Measurements from ENCODE around the gene CCND1. TPM values are rescaled to one million over a fixed set of nuclear protein-coding genes. Genes with fewer than 3 reads are reported as not detected.

Gene CCND1
- total and polyA plus RNA-seq, 10 of the 15 experiments (the other 5 are each of a cell fraction or from before 2014, with no cell fraction given) = 0.09 to 6.6 (median 0.59) TPM; not detected in 2

- Histone ChIP-seq H3K79me2 (ENCODE audit: control insufficient read depth, insufficient read depth, low read length) (no peaks in the 10 kb centered on the region), H3K4me1 (ENCODE audit: control insufficient read depth, insufficient read depth, low read length) (no peaks in the 10 kb centered on the region; the same call in 1 of the 2 replicates), H4K20me1 (ENCODE audit: control insufficient read depth, insufficient read depth) (no peaks in the 10 kb centered on the region), H3K4me2 (ENCODE audit: control insufficient read depth, insufficient read depth) (no peak overlapping the region), H3K4me3 (no peak overlapping the region), H3K9ac (ENCODE audit: control insufficient read depth, insufficient read depth, low read length) (no peak overlapping the region), H3K36me3 (ENCODE audit: control insufficient read depth in 2 of 2, insufficient read depth in 2 of 2, low read length in 1 of 2) (no peaks in the 10 kb centered on the region), H3K27me3 (replicated peaks in 1 of 2; ENCODE audit: control insufficient read depth in 2 of 2, insufficient read depth in 2 of 2, low read length in 1 of 2) (peaks cover 7 to 10% of the 10 kb centered on the region in 2 experiments), H3K27ac (ENCODE audit: control insufficient read depth, insufficient read depth) (no peak overlapping the region), H3K9me3 (replicated peaks; ENCODE audit: control insufficient read depth, insufficient read depth, low read length) (no peaks in the 10 kb centered on the region), H2AFZ (ENCODE audit: control insufficient read depth, low read depth, low read length) (no peak overlapping the region)
- SMC1A ChIA-PET (ENCODE audit: uncharacterized antibody, unreplicated experiment) = no interaction called here
- no peak for FAIRE-seq
- CTCF ChIA-PET = no interaction called here
- no peak for DNase-seq (ENCODE audit: low read depth, low spot score)
- POLR2A ChIA-PET = no interaction called here
- ATAC-seq = no peak
- no peak for TF ChIP-seq STAT1 (conservative IDR thresholded peaks at IDR 0.05)
- no peak for TF ChIP-seq CREM (IDR thresholded peaks at IDR 0.05; ENCODE audit: low read depth)
- TF ChIP-seq SMAD1 (IDR thresholded peaks at IDR 0.05; ENCODE audit: low read depth, partially characterized antibody) = no peak
- TF ChIP-seq KLF5 (IDR thresholded peaks at IDR 0.05; ENCODE audit: partially characterized antibody) = no peak
- no peak for TF ChIP-seq ZNF217 (IDR thresholded peaks at IDR 0.05)
- TF ChIP-seq STAT3 (IDR thresholded peaks at IDR 0.05; ENCODE audit: low read depth, low read length) = no peak
- no peak for TF ChIP-seq EED (IDR thresholded peaks at IDR 0.05; ENCODE audit: low read depth)
- TF ChIP-seq HSF1 (IDR thresholded peaks at IDR 0.05; ENCODE audit: low read depth, low read length) = no peak
- 31% methylated on average over 20 of the region's 20 CpGs for WGBS (ENCODE audit: insufficient coverage, insufficient replicate concordance, low lambda C conversion rate, missing lambda C conversion rate)
- in situ Hi-C loops (cut with MboI) (no loop called here), intact Hi-C loops (cut with micrococcal nuclease; ENCODE audit: unreplicated experiment) (no loop called here)
- RAD21 ChIA-PET (ENCODE audit: unreplicated experiment) = no interaction called here
- BruUV-seq (replicated peaks) = no TSS peak
Measured at GRCh38 chr11:69700278-69701140, 59.6 kb downstream of the CCND1 start.
